ENCODE measurements around the gene VGLL4. TPM values are rescaled to one million over a fixed set of nuclear protein-coding genes. Genes with fewer than 3 reads are reported as not detected.

VGLL4 gene
- total RNA-seq, 1 experiment from 2014 or later, result 42.1 TPM

DNA sequence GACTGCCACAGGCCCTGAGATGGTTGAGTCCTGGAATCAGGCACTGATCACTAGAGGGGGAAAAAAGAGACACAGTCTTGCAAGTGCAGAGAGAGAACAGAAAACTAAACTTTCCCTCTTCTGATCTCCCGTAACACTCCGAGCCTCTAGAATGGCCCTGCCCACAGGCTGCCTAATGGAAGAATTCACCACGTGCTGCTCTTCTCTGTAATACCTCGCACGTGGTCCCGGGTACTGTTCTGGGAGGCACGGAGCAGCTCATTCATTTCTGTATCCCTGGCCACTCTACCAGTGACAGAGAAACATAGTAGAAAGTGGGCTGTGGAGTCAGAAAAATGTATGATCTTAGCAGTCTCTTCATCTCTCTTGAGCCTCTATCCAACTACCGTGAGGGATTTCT is 30.4 kb downstream of the VGLL4 start:
- Histone ChIP-seq H3K27ac (ENCODE audit: insufficient read length, low read depth, low read length) (no peak overlapping the region), H4K91ac (ENCODE audit: insufficient read length, low read depth, low read length) (no peak overlapping the region), H2BK5ac (ENCODE audit: insufficient read length, low read length) (no peak overlapping the region), H3K9ac (ENCODE audit: extremely low read depth, insufficient read length, low read length) (no peak overlapping the region), H3K18ac (ENCODE audit: insufficient read length, low read depth, low read length) (no peak overlapping the region), H3K56ac (ENCODE audit: insufficient read length, low read depth, low read length) (no peak overlapping the region), H3K4ac (ENCODE audit: low read depth, low read length) (no peak overlapping the region), H3K4me2 (ENCODE audit: insufficient read depth, insufficient read length, low read length) (no peak overlapping the region), H2BK20ac (ENCODE audit: low read depth, low read length, poor library complexity, severe bottlenecking) (no peak overlapping the region), H3K14ac (ENCODE audit: insufficient read depth, low read length) (no peak overlapping the region), H4K8ac (replicated peaks; ENCODE audit: insufficient read length, low read depth, low read length) (no peak overlapping the region), H3K27me3 (ENCODE audit: insufficient read depth, low read length) (no peaks in the 10 kb centered on the region), H3T11ph (ENCODE audit: low read length) (no peak overlapping the region), H2BK15ac (ENCODE audit: low read depth, low read length) (no peak overlapping the region), H2AK5ac (ENCODE audit: insufficient read length, low read length) (no peak overlapping the region), H2BK12ac (ENCODE audit: insufficient read length, low read depth, low read length) (no peak overlapping the region), H3K23me2 (ENCODE audit: insufficient read length, low read depth, low read length, poor library complexity, severe bottlenecking) (no peaks in the 10 kb centered on the region), H4K5ac (ENCODE audit: insufficient read length, low read depth, low read length) (no peak overlapping the region), H2BK120ac (ENCODE audit: low read depth, low read length, poor library complexity, severe bottlenecking) (no peak overlapping the region), H3K79me2 (ENCODE audit: insufficient read depth, low read length) (peaks cover 15% of the 10 kb centered on the region; the same call in 1 of the 2 replicates), H2AFZ (ENCODE audit: low read length) (no peak overlapping the region), H3K79me1 (ENCODE audit: insufficient read depth, low read depth, low read length, poor library complexity, severe bottlenecking) (peaks cover 10% of the 10 kb centered on the region), H3K23ac (ENCODE audit: insufficient read length, low read depth, low read length) (no peak overlapping the region), H4K20me1 (ENCODE audit: control insufficient read depth, insufficient read depth, insufficient read length) (no peaks in the 10 kb centered on the region), H3K4me1 (ENCODE audit: insufficient read depth, low read length) (peaks cover 7% of the 10 kb centered on the region; the same call in 1 of the 2 replicates), H3K9me3 (ENCODE audit: control insufficient read depth, low read depth, low read length) (no peaks in the 10 kb centered on the region)
- Mint-ChIP-seq H3K36me3 (ENCODE audit: insufficient read depth in 1 of 3, low read depth in 3 of 3) (no peaks in the 10 kb centered on the region; a peak in 2 of 7 replicates), H3K4me3 (no peak overlapping the region), H3K27me3 (ENCODE audit: low read depth) (no peaks in the 10 kb centered on the region), H3K9me3 (no peaks in the 10 kb centered on the region), H3K4me1 (peaks cover 76 to 83% of the 10 kb centered on the region in 2 experiments), H3K27ac (0 out of 7 replicates have a peak overlapping the region, but pooled peaks of 1 of the 3 experiments have one; percentile 42)
- no peak for DNase-seq
- WGBS (ENCODE audit: extremely low coverage, insufficient read length, low lambda C conversion rate), result no CpG with 5 or more reads among the region's 8 CpGs
- TF ChIP-seq, protein P1, sequence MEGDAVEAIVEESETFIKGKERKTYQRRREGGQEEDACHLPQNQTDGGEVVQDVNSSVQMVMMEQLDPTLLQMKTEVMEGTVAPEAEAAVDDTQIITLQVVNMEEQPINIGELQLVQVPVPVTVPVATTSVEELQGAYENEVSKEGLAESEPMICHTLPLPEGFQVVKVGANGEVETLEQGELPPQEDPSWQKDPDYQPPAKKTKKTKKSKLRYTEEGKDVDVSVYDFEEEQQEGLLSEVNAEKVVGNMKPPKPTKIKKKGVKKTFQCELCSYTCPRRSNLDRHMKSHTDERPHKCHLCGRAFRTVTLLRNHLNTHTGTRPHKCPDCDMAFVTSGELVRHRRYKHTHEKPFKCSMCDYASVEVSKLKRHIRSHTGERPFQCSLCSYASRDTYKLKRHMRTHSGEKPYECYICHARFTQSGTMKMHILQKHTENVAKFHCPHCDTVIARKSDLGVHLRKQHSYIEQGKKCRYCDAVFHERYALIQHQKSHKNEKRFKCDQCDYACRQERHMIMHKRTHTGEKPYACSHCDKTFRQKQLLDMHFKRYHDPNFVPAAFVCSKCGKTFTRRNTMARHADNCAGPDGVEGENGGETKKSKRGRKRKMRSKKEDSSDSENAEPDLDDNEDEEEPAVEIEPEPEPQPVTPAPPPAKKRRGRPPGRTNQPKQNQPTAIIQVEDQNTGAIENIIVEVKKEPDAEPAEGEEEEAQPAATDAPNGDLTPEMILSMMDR (conservative IDR thresholded peaks at IDR 0.05), result no peak

Measured in H9 (cell line).